HCT116 (cell line): ENCODE measurements around the gene EPS15. TPM values are rescaled to one million over a fixed set of nuclear protein-coding genes. Genes with fewer than 3 reads are reported as not detected.

Source experiments
- ATAC-seq: fragments of 200-7000 bp; cut with Tn5 transposase; 2 replicates; pipeline ENCODE4 v1.9.1; 2020; ENCODE audit warnings: mild to moderate bottlenecking, moderate library complexity
- BruUV-seq: library from RNA; stranded (reverse); fragments of 400-500 nt; replicated peaks from 2 replicates; lab custom pipeline; 2021; lab: Mats Ljungman, UMichigan
- CTCF ChIA-PET: fragments of 300-600 bp; sonication (Branson Sonifier 250); formaldehyde crosslinking; loops from one replicate; lab custom pipeline; 2021; ENCODE audit warnings: antibody characterized with exemption; lab: Charles Lee
- POLR2A ChIA-PET: fragments of 300-600, 350-600 bp; sonication (Branson Sonifier 250); formaldehyde crosslinking; loops from one replicate; lab custom pipeline; 2021; ENCODE audit warnings: antibody characterized with exemption; lab: Charles Lee
- RAD21 ChIA-PET, 2 experiments: fragments of 300-600 bp; sonication (Branson Sonifier 250); formaldehyde crosslinking; loops; one replicate each; lab custom pipeline; 2023; ENCODE audit warnings: low total read pairs in 2 of 2; ENCODE audit not compliant: uncharacterized antibody in 2 of 2, unreplicated experiment in 2 of 2, low non-redundant PET in 1 of 2; lab: Charles Lee
- DNase-seq: peaks from one replicate; pipeline ENCODE4 v3.0.0-alpha.2; 2010; ENCODE audit warnings: low read depth, low spot score
- H2AFZ ChIP-seq: fragments of 200-600 bp; shearing (Covaris generic), sonication (generic); 2 replicates; pipeline ENCODE4 v1.6.1; 2017; ENCODE audit warnings: low read depth, mixed run types, mixed read lengths, antibody characterized with exemption, low read length; ENCODE audit not compliant: poor library complexity, severe bottlenecking
- H3K27ac ChIP-seq: 2 replicates; pipeline ENCODE4 v1.5.1; 2012; ENCODE audit warnings: low read depth, low read length
- H3K27me3 ChIP-seq: fragments of 200-600 bp; sonication (generic); 2 replicates; pipeline ENCODE4 v1.6.1; 2016; ENCODE audit warnings: mixed run types, low read length, mixed read lengths; ENCODE audit not compliant: insufficient read depth
- H3K36me3 ChIP-seq, 2 experiments: fragments of 200-500 bp in 1 of 2; fragments of 200-600 bp in 1 of 2; sonication (Bioruptor generic) in 1 of 2; sonication (generic) in 1 of 2; 2 replicates each; pipeline versions ENCODE4 v1.5.1 to v1.6.1; 2014 to 2016; ENCODE audit warnings: low read length in 2 of 2, inconsistent platforms in 1 of 2, mixed read lengths in 1 of 2, mixed run types in 1 of 2; ENCODE audit not compliant: insufficient read depth in 2 of 2, control insufficient read depth in 1 of 2
- H3K4me1 ChIP-seq, 2 experiments: fragments of 200-600 bp in 1 of 2; sonication (generic) in 1 of 2; 2 replicates each; pipeline versions ENCODE4 v1.5.1 to v1.6.1; 2012 to 2017; ENCODE audit warnings: low read length in 2 of 2, inconsistent platforms in 1 of 2, mild to moderate bottlenecking in 1 of 2, mixed read lengths in 1 of 2, mixed run types in 1 of 2, moderate library complexity in 1 of 2; ENCODE audit not compliant: insufficient read depth in 2 of 2, control insufficient read depth in 1 of 2
- H3K4me2 ChIP-seq: fragments of 200-600 bp; sonication (generic); 2 replicates; pipeline ENCODE4 v1.6.1; 2017; ENCODE audit warnings: mixed run types, low read length, mixed read lengths
- H3K4me3 ChIP-seq, 2 experiments: fragments of 200-600 bp in 1 of 2; sonication (generic) in 1 of 2; replicated peaks in 1 of 2; 2 replicates each; pipeline ENCODE4 v1.5.1; 2011 to 2016; ENCODE audit warnings: low read length in 2 of 2, control low read depth in 1 of 2, low read depth in 1 of 2, mild to moderate bottlenecking in 1 of 2, mixed read lengths in 1 of 2, mixed run types in 1 of 2
- H3K79me2 ChIP-seq: fragments of 200-600 bp; sonication (generic); 2 replicates; pipeline ENCODE4 v1.6.1; 2017; ENCODE audit warnings: mild to moderate bottlenecking, mixed run types, low read length, moderate library complexity, mixed read lengths; ENCODE audit not compliant: insufficient read depth
- H3K9ac ChIP-seq: fragments of 200-600 bp; sonication (generic); 2 replicates; pipeline ENCODE4 v1.6.1; 2016; ENCODE audit warnings: low read length, mixed read lengths
- H3K9me2 ChIP-seq: fragments of 200-600 bp; sonication (generic), shearing (Covaris generic); 2 replicates; pipeline ENCODE4 v1.6.1; 2017; ENCODE audit warnings: mixed run types, mild to moderate bottlenecking, moderate library complexity; ENCODE audit not compliant: insufficient read depth
- H3K9me3 ChIP-seq, 2 experiments: fragments of 200-500 bp in 1 of 2; fragments of 200-600 bp in 1 of 2; sonication (Bioruptor generic) in 1 of 2; sonication (generic) in 1 of 2; 2 replicates each; pipeline ENCODE4 v1.6.1; 2014 to 2017; ENCODE audit warnings: low read length in 2 of 2, mixed read lengths in 2 of 2, inconsistent platforms in 1 of 2, low read depth in 1 of 2, mild to moderate bottlenecking in 1 of 2, mixed run types in 1 of 2, moderate library complexity in 1 of 2; ENCODE audit not compliant: control insufficient read depth in 1 of 2, insufficient read depth in 1 of 2
- H4K20me1 ChIP-seq: fragments of 200-600 bp; sonication (generic), shearing (Covaris generic); 2 replicates; pipeline ENCODE4 v1.6.1; 2017; ENCODE audit warnings: mixed run types, mild to moderate bottlenecking, moderate library complexity; ENCODE audit not compliant: insufficient read depth
- ATF3 ChIP-seq: IDR thresholded peaks from 2 replicates; pipeline ENCODE4 v1.6.1; 2012
- CBX3 ChIP-seq: IDR thresholded peaks from 2 replicates; pipeline ENCODE4 v1.6.1; 2012; ENCODE audit warnings: low read depth
- CEBPB ChIP-seq: IDR thresholded peaks from 2 replicates; pipeline ENCODE4 v1.6.1; 2012; ENCODE audit warnings: low read depth
- CTCF ChIP-seq, 3 experiments: fragments of 200-600 bp in 1 of 3; sonication (generic) in 1 of 3; IDR thresholded peaks in 2 of 3; conservative IDR thresholded peaks in 1 of 3; 2 replicates each; pipeline ENCODE4 v1.5.1; 2012 to 2017; ENCODE audit warnings: low read depth in 2 of 3, low read length in 2 of 3, antibody characterized with exemption in 1 of 3, borderline replicate concordance in 1 of 3, control low read depth in 1 of 3, mild to moderate bottlenecking in 1 of 3, mixed read lengths in 1 of 3, mixed run types in 1 of 3, moderate library complexity in 1 of 3; ENCODE audit not compliant: insufficient read depth in 1 of 3
- EGR1 ChIP-seq: IDR thresholded peaks from 2 replicates; pipeline ENCODE4 v1.6.1; 2012; ENCODE audit warnings: low read depth
- ELF1 ChIP-seq: IDR thresholded peaks from 2 replicates; pipeline ENCODE4 v1.6.1; 2012; ENCODE audit warnings: low read depth, borderline replicate concordance
- EZH2phosphoT487 ChIP-seq: fragments of 200-600 bp; IDR thresholded peaks from 2 replicates; pipeline ENCODE4 v1.6.1; 2018; ENCODE audit warnings: antibody characterized with exemption, borderline replicate concordance
- FOSL1 ChIP-seq: IDR thresholded peaks from 2 replicates; pipeline ENCODE4 v1.6.1; 2012; ENCODE audit warnings: low read depth
- JUND ChIP-seq: IDR thresholded peaks from 2 replicates; pipeline ENCODE4 v1.6.1; 2012
- POLR2AphosphoS5 ChIP-seq: IDR thresholded peaks from 2 replicates; pipeline ENCODE4 v1.6.1; 2011; ENCODE audit warnings: mild to moderate bottlenecking, low read depth, low read length, moderate library complexity
- RAD21 ChIP-seq: IDR thresholded peaks from 2 replicates; pipeline ENCODE4 v1.6.1; 2012; ENCODE audit warnings: low read depth, mild to moderate bottlenecking
- SP1 ChIP-seq: IDR thresholded peaks from 2 replicates; pipeline ENCODE4 v1.6.1; 2012; ENCODE audit warnings: low read depth
- SRF ChIP-seq: IDR thresholded peaks from 2 replicates; pipeline ENCODE4 v1.6.1; 2012; ENCODE audit warnings: low read depth
- ZFX ChIP-seq: fragments of 450-650 bp; IDR thresholded peaks from 2 replicates; pipeline ENCODE4 v1.6.1; 2017
- intact Hi-C: fragments of 100-400 bp; cut with micrococcal nuclease; formaldehyde crosslinking; loops from 2 replicates; pipeline ENCODE4 v1.10.0; 2022
- total RNA-seq: library from RNA; stranded (reverse); gene quantifications from one replicate; pipeline ENCODE4 v1.2.1, GENCODE V29; 2021; ENCODE audit not compliant: unreplicated experiment

Gene EPS15
- total RNA-seq, 1 experiment from 2014 or later = 41.2 TPM

- Histone ChIP-seq H3K9me2 (no peaks in the 10 kb centered on the region), H3K4me1 (peaks cover 15 to 40% of the 10 kb centered on the region in 2 experiments), H3K4me2 (no peak overlapping the region), H3K79me2 (peaks cover 2% of the 10 kb centered on the region; the same call in 1 of the 2 replicates), H3K4me3 (no peak overlapping the region), H3K27ac (no peak overlapping the region), H3K27me3 (no peaks in the 10 kb centered on the region), H3K9me3 (no peaks in the 10 kb centered on the region), H4K20me1 (no peaks in the 10 kb centered on the region), H3K36me3 (no peaks in the 10 kb centered on the region), H2AFZ (no peak overlapping the region), H3K9ac (no peak overlapping the region)
- intact Hi-C loops = no loop called here
- no peak for ATAC-seq
- CTCF ChIA-PET = no interaction called here
- RAD21 ChIA-PET = no interaction called here
- no TSS peak for BruUV-seq
- POLR2A ChIA-PET = no interaction called here
- DNase-seq = no peak
- no peak for TF ChIP-seq RAD21
- TF ChIP-seq POLR2AphosphoS5 = no peak
- TF ChIP-seq CTCF (IDR thresholded peaks at IDR 0.05 in 2 of 3, conservative IDR thresholded peaks at IDR 0.05 in 1 of 3; ENCODE audit: borderline replicate concordance in 1 of 3, insufficient read depth in 1 of 3, low read depth in 2 of 3, low read length in 2 of 3) = no peak
- TF ChIP-seq ELF1 = no peak
- no peak for TF ChIP-seq FOSL1
- TF ChIP-seq CEBPB = no peak
These were observed 192.2 kb downstream of the EPS15 start for GRCh38 chr1:51326839-51327238.

- no TSS peak for BruUV-seq
- H3K79me2 ChIP-seq = peaks cover 2% of the 10 kb centered on the region; the same call in 1 of the 2 replicates
- H3K36me3 ChIP-seq = no peaks in the 10 kb centered on the region
- POLR2A ChIA-PET = no interaction called here
- H3K9me3 ChIP-seq = no peaks in the 10 kb centered on the region
- H4K20me1 ChIP-seq = no peaks in the 10 kb centered on the region
- no peaks in the 10 kb centered on the region for H3K9me2 ChIP-seq
- no peak overlapping the region for H3K4me3 ChIP-seq
- no peak overlapping the region for H2AFZ ChIP-seq
- intact Hi-C loops = no loop called here
- RAD21 ChIA-PET = no interaction called here
- DNase-seq = no peak
- H3K27me3 ChIP-seq = no peaks in the 10 kb centered on the region
- no peak overlapping the region for H3K4me2 ChIP-seq
- H3K4me1 ChIP-seq = peaks cover 7 to 33% of the 10 kb centered on the region in 2 experiments
- H3K27ac ChIP-seq = no peak overlapping the region
- CTCF ChIA-PET = no interaction called here
- H3K9ac ChIP-seq = no peak overlapping the region
- no peak for ATAC-seq
- TF ChIP-seq ATF3 (no peak), ZFX (no peak), EZH2phosphoT487 (no peak), CTCF (IDR thresholded peaks at IDR 0.05 in 2 of 3, conservative IDR thresholded peaks at IDR 0.05 in 1 of 3; ENCODE audit: borderline replicate concordance in 1 of 3, insufficient read depth in 1 of 3, low read depth in 2 of 3, low read length in 2 of 3) (no peak), SRF (no peak), SP1 (no peak), JUND (no peak), CBX3 (no peak), EGR1 (no peak)
These were observed 192.9 kb downstream of the EPS15 start for GRCh38 chr1:51325878-51326755.
